Measurements from ENCODE around the gene INIP.
A peak's percentile ranks its signal among the peaks of the same experiment; 100 is the strongest.
"Not testable (repeated sequence)": the region's sequence is repeated elsewhere in the genome, so short reads cannot be mapped to it uniquely, and the experiment has no call there.

INIP gene

DNA sequence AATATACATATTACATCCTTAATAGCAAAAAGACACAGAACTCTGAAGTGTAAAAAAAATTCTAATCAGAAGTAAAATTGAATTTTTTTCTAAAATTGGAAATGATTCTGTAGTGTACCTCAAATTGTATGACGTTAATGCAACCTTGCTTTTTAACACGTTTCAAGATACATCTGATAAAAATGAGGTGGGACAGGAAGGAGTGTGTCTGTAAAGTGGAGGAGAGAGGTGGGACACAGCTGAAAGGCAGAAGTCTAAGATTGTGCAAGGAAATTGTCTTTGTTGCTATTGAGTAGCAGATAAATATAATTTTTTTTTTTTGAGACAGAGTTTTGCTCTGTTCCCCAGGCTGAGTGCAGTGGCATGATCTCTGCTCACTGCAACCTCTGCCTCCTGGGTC lies 17.0 kb upstream of the INIP start:
- no peak for DNase-seq (ENCODE audit: low read depth)

GRCh38 chr9:112731971-112732370 lies 14.1 kb upstream of the INIP start:
- no peak for DNase-seq (ENCODE audit: low read depth)

GRCh38 chr9:112728401-112728800 lies 10.5 kb upstream of the INIP start:
- DNase-seq (ENCODE audit: low read depth) = no peak

- no peak for DNase-seq (ENCODE audit: low read depth)
Observed at GRCh38 chr9:112726428-112726827, 8.5 kb upstream of the INIP start.

- no peak for DNase-seq (ENCODE audit: low read depth)
Observed at GRCh38 chr9:112725961-112726360, 8.0 kb upstream of the INIP start.

- DNase-seq (ENCODE audit: low read depth) = not testable (repeated sequence)
Observed at GRCh38 chr9:112722749-112723148, 4.8 kb upstream of the INIP start.

DNA sequence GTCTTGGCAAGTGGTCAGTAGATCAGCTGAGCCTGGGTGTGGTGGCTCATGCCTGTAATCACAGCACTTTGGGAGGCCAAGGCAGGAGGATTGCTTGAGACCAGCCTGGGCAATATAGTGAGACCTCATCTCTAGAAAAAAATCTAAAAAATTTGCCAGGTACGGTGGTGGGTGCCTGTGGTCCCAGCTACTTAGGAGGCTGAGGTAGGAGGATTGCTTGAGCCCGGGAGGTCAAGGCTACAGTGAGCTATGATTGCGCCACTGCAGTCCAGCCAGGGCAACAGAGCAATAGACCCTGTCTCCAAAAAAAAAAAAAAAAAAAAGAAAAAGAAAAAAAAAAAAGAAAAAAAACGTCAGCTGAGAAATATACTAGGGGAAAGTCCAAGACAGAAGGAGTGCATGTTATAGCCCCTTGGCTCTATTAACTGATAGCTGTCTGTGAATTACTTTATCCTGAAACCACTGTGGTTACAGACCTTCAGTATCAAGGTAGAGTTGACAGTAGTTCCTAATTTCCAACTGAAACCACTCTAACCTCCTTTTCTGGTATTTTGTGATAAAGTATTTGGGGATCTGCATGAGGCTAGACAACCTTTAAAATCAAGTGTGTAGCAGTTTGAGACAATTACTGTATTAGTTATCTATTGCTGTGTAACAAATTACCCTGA lies 2.3 kb upstream of the INIP start:
- DNase-seq (ENCODE audit: low read depth) = no peak

- peak; percentile 24 for DNase-seq (ENCODE audit: low read depth)
Observed at GRCh38 chr9:112719696-112720095, 1.8 kb upstream of the INIP start.

DNA sequence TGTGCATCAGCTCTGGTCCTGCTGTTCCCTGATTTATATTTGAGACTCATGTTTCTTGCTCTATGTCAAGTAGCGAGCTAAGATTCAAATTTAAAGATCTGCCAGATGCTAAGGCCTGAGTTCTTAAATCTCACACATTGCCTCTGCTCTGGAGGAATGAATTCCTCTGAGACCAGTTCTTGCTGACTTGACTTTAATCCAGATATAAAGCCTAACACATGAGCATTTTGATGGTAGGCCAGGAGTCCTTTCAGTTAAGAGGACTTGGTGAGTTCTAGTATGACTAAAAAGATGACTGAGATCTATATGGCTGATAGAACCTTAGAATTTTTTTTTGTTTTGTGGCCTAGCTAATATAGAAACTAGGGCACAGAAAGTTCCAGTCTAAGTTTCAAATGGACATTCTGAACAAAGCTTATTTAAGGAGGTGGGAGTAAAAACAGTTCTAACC lies 1.3 kb upstream of the INIP start:
- peak; percentile 11 for DNase-seq (ENCODE audit: low read depth)

DNA sequence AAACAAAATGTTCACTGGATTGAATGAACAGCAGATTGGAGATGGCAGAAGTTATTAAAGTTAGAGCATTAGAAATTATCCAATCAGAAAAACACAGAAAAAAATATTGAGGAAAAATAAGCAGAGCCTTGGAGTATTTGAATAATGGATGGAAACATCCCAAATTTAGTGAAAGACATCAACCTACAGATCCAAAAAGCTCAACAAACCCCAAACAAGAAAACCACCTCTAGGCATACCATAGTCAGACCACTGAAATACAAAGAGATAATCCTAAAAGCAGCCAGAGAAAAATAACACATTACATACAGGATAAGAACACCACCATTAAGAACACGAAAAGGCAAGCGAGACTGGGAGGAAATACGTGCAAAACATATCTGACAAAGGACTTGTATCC lies 5.2 kb downstream of the INIP start:
- DNase-seq (ENCODE audit: low read depth) = no peak

- peak; percentile 54 for DNase-seq (ENCODE audit: low read depth)
Observed at GRCh38 chr9:112711050-112711689, 6.7 kb downstream of the INIP start.

GRCh38 chr9:112705768-112706427 lies 12.0 kb downstream of the INIP start:
- DNase-seq (ENCODE audit: low read depth) = peak; percentile 58

DNA sequence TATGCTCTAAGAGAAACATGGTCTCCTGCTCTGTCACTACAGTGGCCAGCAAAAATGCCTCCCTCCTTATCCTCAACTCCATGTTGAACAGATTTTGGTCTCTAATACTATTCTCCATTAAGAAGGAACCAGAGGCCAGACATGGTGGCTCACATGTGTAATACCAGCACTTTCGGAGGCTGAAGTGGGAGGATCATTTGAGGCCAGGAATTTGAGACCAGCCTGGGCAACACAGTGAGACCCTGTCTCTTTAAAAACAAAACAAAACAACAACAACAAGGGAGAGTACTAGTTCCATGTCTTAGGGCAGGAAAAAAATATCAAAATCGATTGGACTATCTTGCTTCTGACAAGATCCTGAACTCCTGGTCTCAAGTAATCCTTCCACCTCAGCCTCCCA lies 14.6 kb downstream of the INIP start:
- DNase-seq (ENCODE audit: low read depth) = no peak

DNA sequence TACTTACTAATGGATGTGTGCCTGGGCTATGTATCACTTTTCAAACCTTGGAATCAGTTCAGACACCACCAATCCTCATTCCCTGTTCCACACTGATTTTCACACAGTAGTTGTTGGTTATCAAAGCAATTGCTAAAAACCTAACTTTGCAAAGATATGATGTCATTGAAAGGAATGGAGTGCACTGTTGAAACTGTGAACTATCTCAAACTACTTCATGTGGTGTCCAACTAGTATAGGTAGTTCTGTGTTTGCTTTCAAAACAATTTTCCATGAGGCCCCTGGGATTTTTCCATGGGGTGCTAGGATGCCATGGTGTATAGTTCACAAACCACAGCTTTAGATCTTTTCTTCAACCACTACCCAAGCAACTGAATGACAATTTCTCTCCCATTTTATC lies 17.8 kb downstream of the INIP start:
- DNase-seq (ENCODE audit: low read depth) = peak; percentile 3

GRCh38 chr9:112699230-112699629 lies 18.7 kb downstream of the INIP start:
- DNase-seq (ENCODE audit: low read depth) = no peak

DNA sequence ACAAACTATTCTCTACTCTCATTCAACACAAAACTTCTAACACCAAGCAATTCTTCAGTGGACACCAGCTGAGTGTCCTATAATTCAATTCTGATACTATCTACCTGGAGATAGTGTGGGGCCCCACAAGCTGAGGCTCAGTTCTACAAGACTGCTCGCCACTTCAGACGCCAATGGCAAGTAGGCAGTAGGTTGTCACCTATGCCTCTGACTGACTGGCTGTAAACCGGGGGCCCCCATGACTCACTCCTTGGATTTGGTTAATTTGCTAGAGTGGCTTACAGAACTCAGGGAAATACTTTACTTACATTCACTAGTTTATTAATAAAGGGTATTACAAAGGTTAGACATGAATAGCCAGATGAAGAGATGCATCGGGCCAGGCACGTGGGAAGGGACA lies 21.5 kb downstream of the INIP start:
- DNase-seq (ENCODE audit: low read depth) = no peak

DNA sequence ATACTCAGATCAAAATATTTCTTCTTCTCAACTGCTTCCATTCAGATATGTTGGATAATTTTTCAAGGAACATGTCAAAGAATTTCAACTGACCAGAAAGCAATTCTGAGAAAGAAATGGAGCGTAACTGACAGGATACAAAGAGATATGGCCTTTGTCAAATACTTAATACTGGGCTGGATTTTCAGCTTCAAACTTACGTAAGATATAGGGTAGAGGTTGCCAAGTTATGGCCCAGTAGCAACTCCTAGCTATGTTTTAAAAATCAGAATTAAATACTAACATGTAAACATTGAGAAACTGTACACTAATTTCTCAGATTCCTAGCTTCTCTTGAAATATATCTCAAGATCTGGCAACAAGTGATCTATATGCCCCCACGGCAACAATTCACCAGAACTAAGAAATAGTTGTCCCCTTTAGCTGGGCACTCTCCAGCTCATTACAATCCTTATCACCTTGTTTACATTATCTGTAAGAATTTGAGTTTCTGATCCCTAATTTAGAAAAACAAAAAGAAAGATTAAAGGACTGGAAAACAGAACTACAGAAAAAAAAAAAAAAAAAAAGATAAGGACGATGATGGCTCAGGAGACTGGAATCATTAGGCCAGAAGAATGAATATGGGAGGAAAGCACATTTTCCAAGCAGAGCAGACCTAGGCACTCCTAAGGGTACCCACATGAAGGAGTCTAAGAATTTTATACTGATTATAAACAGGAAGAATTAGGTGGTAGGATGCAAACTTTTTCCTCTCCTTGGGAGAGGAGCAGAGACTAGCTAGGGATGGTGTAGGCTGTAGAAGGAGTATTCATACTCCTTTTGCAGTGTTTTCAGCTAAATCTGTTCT lies 23.0 kb downstream of the INIP start:
- DNase-seq (ENCODE audit: low read depth) = no peak

- no peak for DNase-seq (ENCODE audit: low read depth)
Observed at GRCh38 chr9:112689161-112689740, 28.7 kb downstream of the INIP start.

GRCh38 chr9:112680731-112681402 lies 37.0 kb downstream of the INIP start:
- no peak for DNase-seq (ENCODE audit: low read depth)

DNA sequence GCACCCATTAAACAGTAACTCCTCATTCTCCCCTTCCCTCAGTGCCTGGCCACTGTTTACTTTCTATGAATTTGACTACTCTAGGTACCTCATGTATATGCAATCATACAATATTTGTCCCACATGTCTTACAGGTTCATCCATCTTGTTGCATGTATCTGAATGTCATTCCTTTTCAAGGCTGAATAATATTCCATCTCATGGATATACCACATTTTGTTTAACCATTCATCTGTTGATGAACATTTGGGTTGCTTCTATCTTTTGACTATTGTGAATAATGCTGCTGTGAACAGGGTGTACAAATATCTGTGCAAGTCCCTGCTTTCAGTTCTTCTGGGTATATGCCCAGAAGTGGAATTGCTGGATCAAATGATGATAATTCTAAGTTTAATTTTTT lies 40.9 kb downstream of the INIP start:
- DNase-seq (ENCODE audit: low read depth) = no peak

DNA sequence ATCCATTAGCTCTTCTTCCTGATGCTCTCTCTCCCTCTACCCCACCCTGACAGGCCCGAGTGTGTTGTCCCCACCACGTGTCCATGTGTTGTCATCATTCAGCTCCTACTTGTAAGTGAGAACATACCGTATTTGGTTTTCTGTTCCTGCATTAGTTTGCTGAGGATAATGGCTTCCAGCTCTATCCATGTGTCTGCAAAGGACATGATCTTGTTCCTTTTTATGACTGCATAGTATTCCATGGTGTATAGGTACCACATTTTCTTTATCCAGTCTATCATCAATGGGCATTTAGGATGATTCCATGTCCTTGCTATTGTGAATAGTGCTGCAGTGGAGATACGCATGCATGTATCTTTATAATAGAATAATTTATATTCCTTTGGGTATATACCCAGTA lies 44.7 kb downstream of the INIP start:
- DNase-seq (ENCODE audit: low read depth) = not testable (repeated sequence)

Measured in EH (cell line).